GM21576 (cell line): ENCODE data around the gene FAM131A.

Source experiments
- ATAC-seq: cut with Tn5 transposase; IDR thresholded peaks from one replicate; pipeline ENCODE4 v1.9.1; 2021; ENCODE audit warnings: mild to moderate bottlenecking, moderate library complexity; ENCODE audit not compliant: unreplicated experiment

FAM131A gene

DNA sequence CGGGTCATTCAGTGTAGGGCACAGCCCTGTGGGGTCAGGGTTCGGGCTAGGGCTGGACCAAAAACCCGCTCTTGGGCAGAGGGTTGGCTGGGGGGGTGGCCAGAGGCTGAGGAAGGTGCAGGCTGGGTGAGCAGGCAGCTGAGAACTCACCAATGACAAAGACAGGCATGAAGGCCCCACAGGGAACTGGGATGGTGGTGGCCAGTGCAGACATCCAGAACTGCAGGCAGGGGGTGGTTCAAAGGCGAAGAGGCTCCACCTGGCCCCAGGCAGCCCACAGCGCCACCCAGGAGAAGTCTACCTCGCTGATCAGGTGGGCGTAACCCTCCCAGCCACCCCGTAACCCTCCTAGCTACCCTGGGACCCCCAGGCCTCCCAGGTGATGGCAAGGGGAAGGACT, 17.4 kb downstream of the FAM131A start:
- ATAC-seq, result no peak

DNA sequence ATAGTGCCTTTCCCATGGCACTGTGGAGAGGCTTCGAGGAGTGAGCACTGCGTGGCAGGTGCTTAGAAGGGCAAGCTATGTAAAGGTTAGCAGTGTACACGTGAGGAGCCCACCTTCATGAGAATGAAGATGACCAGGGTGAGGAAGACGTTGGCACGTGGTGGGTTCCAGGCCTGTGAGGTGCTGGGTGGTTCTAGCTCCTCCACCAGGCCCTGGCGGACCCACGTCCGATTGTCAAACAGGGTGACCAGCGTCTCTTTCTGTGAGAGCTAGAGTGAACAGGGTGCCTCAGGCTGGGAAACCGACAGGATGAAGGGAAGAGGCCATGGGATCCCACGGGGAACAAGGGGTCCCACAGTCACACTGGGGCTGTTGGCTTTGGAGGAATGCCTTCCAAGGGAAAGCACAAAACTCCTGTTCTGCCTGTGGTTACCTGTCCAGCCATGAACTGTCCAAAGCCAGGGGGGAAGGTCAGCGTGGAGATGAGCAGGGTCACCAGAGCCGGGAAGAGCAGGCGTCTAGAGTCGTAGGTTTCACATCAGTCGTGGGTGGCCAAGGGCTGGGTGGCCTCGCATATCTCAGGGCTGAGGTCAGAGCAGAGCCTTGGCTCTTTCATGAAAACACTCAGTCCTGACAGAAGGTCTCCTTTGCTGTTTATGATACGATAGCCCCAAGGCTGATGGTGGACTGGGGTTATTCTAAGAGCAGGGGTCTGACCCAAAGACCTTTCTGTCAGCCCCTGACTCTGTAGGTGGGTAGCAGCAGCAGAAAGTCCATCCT, 18.1 kb downstream of the FAM131A start:
- no peak for ATAC-seq

DNA sequence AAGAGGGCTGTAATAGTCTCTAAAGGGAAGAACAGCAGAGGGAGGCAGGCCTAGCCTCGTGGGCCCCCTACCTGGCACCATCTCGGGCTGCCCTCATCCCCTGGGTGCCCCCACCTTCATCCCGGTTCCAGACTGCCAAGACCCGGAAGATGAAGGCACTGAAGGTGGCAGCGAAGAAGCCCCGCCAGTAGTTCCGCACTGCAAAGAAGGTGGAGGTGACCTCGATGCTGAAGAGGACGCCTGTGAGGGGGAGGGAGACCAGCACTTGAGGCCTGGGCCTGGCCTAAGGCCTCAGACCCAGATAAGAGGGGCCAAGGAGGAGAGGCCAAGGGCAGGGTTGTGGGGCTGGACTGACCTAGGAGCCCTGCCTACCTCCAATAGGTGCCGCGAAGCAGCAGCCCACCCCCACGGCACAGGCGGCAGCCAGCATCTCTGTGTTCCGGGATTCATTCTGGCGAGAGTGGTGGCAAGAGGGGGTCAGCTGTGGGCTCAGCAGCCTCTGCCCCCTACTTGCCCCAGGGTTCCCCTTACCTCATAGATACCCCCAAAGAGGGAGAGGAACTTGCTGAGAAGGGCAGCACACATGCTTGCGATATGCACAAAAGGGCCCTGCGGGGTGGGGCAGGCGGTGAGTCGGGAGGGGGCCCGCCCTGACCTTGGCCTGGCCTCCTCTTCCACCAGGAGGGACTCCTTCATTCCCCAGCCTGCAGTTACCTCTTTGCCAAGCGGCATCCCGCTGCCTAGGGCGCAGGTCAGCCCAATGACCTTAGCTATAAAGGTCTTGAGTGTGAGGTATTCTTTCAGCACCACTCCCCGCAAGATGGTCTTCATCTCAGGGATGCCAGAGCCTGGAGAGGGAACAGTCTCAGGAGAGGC, 20.1 kb downstream of the FAM131A start:
- ATAC-seq, result no peak

DNA sequence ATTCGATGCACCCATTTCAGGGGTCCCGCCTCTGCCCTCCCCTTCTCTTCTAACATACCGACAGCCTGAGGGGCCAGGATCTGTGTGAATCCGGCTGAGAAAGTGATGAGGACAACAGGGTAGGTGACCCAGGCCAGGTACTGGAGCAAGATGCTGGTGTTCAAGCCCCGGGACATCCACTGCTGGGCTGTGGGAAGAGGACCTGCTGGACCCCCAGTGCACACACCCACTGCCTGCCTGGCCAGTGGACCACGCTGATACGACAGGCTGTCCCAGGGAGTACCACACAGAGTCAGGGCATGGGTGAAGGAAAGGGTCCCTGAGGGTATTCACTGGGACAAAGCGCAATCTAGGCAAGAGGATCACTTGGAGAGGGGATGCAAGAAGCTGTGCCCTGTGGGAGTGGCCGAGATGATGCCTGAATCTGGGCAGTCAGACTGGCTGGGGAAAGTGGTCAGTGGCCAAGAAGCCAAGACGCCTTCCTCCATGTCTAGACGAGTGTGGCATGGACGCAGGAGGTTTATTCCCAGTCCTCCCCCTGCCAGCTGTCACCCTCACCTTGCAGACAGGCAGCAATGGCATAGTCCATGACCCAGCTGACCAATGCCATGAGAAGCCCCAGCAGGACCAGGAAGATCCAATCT, 20.8 kb downstream of the FAM131A start:
- no peak for ATAC-seq

DNA sequence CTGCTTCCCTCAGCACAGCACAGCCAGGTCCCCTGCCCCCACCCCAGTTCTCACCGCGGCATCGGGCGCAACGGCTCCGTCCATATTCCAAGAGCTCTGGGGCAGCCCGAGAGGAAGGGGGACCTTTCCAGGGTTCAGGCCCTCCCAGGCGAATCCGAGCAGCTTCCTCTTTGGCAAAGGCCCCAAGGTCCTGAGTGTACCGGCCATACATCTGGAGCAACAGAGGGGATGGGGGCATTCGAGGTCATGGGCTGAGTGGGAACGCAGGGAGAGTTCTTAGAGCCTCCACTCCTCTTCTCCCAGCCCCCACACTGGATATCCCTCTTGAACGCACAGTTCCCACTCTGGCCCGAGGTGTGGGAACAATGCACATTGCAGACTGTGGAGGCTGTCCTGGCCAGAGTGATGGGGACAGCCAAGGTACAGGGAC, 21.5 kb downstream of the FAM131A start:
- ATAC-seq, result no peak

DNA sequence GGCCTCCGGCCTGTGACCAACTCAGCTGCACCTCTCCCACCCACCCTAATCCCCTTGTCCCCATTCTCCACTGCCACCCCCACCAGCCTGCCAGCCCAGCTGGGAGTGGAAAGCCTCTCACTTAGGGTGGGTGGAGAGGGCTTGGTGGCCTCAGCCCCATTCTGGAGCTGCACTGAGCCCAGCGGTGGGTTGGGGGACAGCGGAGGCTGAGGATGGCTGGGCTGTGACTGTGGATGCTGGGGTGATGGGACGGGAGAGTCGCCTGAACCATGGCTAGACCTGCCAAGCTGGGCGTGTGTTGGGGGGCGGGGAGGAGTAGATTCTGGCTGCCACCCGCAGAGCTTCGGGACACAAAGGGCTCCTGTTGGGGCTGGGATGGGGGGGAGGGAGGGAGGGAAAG, 22.2 kb downstream of the FAM131A start:
- ATAC-seq, result no peak

DNA sequence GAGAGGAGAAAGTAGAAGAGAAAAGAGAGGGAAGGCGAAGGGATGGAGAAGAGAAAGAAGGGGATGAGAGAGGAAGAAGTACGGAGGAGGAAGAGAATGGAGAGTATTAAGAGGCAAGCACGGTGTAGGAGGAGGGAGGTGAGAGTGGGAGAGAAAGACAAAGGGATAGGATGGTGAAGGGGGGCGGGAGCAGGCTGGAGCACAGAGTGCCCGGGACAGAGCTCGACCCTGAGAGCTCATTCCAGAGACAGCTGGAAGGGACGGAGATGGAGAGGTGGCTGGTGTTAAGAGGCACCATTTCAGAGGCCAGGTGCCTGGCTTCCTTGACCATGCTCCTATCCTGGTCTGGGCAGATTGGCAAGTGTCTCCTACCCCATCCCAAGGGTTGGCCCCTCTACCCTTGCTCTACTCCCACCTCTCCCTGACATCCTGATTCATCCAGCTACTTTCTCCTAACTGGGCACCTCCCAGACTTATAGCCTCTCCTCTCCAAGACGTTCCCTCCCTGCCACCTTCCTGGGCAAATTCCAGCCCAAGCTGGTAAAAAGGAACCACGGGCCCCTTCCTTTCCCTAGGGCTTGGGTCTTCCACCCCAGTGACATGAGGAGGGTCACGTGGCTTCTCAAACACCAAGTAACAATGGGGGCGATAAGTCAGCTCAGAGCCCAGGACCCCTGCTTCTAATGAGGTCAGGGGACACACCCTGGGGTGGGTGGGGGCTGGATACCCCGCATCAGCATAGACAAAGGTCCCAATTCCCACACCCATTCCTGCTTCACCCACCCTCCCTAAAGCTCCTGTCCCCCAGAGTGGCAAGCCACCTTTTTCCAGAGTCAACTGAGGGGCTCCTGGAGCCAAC, 22.9 kb downstream of the FAM131A start:
- ATAC-seq, result no peak

DNA sequence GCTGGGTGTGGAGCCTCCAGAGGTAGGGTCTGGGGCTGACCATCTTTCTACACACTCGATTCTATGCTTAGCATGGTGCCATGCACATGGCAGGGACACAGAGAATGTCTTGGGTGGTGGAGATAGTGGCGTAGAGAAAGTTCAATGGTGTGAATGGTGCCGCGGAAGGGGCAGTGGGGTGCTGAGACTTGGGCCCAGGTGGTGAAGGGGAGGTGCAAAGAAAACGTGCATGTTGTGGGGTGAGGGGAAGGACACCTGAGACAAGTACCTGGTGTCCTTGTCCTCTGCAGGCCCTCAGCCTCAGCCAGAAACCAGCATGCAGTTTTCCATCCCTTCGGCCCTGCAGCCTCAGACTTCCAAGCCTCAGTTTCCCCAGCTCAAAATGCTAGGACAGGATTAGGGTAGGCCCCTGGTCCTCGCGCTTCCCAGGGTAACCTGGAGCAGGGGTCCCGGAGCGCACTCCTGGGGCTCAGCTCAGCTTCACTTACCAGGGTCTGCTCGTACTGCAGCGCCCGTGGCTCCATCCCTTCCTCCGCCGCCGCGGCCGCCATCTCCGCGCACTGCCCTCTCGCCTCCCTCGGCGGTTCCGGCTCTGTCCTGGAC, 23.6 kb downstream of the FAM131A start:
- no peak for ATAC-seq

DNA sequence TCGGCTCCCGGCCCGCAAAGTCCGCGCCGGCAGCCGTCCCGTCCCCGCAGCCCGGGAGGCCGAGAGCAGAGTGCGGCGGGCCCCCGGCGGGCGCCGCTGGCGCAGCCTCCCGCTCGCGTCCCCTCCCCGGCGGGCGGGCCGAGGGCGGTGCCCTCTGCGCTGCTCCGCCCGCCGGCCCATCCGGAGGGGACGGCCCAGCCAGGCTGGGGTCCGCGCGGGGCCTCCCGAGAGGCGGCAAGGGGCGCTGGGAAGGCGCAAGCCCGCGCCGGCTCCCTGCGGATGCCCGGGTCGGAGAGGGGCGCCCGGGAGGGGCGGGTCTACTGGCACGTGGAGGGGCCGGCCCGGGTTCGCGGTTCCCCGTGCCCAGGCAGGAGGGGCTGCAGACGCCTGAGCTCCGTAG, 24.1 kb downstream of the FAM131A start, which contains the start of the genes CLCN2 and POLR2H:
Gene CLCN2, minus strand, starts transcription at position 74 of the 400 bp plus-strand sequence. CDS start 126 bp downstream, outside the sequence.
Gene POLR2H, plus strand, starts transcription at position 179 of the 400 bp plus-strand sequence. CDS start 1,783 bp downstream, outside the sequence.
- peak; percentile 34 for ATAC-seq

DNA sequence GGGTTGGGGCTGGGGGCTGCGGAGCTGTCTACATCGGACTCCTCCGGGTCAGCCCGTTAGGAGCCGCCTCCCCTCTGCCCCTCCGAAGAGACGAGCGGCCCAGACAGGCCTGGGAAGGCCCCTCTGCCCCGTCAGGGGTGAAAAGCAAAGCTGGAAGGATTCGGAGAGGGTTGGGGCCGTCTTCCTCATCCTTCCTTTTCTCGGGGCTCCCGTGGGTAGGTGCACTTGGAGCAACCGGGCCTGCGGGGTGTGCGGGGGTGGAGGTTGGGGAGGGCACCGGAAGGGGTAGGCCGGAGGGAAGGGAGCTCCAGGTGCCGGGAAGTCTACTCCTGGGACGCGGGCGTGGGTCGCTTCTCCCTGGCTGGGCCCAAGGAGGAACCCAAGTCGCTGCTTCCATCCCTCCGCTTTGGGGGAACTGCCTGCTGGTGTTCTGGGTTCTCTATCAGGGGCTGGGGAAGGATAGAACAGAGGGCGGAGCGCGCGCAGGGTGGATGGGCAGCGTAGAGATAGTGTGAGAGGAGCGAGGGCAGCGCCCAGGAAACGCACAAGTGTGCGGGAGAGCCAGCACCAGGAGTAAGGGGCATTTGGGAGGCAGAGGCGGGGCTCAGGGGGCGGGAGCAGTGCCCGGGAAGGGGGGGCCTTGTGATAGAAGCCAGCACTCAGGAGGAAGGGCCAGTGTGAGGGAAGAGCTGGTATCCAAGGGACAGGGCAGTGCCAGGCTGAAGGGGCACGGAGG, 24.7 kb downstream of the FAM131A start:
- no peak for ATAC-seq

DNA sequence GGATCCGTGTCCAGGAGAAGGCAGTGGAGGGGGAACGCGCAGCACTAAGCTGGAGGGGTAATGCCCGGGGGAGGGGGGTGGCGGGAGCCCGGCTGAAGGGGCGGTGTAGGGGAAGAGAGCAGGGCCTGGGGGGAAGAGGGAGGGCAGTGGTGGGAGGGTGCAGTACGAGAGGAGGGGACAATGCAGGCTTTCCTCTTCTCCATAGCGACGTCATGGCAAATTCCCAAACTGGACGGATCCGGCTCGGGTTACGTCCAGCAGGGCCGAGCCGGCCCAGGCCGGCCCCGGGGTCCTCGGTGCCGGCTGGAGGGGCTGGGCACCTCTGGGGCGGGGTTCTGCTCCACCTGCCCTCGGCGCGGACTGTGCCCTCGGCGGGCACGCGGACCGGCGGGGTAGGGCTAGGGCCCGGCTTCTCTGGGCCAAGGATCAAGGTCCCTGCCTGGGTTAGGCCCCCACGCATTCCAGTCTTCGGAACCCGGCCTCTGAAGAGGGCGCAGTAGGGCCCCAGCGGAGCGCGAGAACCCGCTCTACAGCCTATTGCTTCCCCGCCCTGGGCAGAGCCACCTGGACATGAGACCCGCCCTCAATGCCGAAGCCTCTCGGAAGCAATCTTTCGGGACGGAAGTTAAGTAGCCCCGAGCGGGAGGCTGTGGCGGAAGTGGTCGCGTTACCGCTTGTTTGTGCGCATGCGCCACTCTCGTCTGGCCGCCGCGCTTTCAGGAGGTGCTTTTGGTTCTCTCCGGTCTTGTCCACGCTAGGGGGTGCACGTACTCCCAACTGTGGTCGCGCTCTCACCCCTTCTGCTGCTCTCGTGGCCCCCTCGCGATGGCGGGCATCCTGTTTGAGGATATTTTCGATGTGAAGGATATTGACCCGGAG, 25.5 kb downstream of the FAM131A start:
- peak; percentile 89 for ATAC-seq

DNA sequence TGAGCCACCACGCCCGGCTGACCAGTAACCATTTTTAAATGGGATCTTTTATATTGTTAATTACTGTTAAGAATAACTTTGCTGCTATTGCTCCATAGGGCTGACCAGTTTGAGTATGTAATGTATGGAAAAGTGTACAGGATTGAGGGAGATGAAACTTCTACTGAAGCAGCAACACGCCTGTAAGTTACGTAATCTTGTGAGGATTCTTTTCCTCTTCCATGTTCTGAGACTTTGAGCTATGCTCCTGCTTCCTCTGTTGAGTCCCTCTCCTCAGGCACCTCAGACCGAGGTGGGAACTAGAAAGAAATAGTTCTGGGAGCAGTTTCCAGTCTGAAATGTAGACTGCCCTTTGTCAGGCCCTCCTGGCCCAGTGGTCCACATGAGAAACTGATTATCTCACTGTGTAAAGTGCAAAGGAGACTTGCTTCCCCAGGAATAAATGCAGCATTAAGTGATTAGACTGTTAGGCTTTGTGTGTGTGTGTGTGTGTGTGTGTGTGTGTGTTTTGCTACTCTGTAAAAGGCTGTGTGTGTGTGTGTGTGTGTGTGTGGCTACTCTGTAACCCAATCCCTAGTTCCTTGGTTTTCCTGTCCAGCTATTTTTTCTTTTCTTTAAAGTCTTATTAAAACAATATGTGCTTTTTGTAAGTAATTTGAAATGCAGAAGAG, 29.4 kb downstream of the FAM131A start:
- no peak for ATAC-seq

DNA sequence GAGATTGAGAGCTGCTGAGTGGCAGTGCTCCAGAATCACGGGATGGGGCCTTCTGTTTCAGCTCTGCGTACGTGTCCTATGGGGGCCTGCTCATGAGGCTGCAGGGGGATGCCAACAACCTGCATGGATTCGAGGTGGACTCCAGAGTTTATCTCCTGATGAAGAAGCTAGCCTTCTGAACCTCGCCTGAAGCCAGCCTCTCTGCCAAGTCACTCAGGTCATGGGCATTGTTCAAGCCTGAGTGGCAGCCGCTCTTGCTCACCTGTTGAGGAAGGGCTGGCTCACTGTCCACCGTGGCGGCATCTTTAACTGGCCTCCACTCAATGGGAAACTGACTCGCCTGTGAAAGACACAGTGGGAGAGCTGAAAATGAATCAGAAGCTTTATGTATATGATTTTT, 30.7 kb downstream of the FAM131A start:
- ATAC-seq, result no peak

DNA sequence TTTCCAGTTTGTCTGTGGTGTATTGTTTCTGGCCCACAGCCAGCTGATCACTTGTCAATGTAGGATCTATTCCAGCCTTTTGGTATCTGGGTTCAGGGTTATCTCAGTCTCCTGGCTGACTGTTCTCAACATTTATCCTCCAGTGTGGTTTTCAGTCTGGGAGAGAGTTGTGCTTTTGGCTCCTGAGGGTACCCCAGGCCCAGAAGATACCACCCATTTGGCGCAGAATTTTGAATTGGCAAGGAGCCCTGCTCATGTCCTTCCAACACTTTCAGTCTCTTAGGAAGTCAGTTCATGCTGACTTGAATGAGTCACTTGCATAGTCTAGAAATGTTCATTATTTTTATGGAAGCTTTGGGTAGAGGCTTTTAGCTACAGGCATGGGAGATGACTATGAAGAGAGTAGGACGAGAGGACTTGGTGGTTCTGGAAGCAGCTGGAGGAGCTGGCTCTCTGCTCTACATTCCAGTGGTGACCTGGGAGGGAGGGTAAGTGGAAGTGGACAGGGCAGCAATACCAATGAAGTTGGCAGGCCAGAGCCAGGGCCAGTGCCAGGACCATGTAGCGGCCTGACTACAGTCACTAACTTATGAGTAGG, 31.3 kb downstream of the FAM131A start:
- ATAC-seq, result no peak

DNA sequence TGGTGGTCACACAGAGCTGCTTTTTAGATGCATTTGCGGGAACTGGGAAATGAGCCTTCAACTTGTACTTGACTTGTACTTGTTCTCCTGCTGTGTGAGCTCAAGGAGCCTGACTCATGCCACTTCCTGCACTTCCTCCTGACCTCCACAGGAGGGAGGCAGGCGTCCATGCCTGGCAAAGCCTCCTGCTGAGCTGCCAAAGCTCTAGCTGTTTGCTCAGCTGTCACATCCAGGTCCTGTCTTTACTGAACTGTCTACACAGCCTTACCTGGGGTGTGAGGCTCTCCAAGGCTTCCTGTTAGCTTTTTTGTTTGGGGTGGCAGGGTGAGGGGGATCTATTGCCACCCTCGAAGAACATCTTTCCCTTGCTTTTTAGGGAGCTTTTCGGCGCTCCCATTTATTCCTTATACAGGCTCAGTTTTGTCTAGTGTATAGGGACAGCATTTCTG, 34.2 kb downstream of the FAM131A start:
- peak; percentile 79 for ATAC-seq

DNA sequence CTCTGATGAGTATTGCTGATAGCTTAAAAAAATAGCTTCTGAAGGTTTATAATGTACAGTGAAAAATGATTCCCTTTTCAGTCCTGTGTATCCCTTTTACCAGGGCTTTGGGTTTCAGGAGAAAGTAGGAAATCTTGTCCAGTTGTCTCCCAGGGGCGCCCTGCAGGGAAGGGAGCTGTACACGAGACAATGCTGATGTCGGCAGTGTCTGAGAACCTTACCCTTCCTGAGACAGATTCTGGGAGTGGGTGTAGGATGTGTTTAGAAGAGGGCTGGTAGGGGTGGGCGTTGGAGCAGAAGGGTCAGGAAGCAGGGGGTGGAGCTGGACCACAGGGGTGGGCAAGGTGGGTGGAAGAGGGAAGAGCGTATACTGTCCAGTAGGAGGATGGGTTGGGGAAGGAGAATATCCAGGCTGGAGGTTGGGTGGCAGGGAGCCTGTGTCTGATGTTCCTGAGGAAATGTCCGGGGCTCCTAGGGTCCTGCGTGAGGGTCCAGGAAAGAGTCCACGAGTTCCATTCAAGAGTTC, 35.0 kb downstream of the FAM131A start:
- ATAC-seq, result no peak

DNA sequence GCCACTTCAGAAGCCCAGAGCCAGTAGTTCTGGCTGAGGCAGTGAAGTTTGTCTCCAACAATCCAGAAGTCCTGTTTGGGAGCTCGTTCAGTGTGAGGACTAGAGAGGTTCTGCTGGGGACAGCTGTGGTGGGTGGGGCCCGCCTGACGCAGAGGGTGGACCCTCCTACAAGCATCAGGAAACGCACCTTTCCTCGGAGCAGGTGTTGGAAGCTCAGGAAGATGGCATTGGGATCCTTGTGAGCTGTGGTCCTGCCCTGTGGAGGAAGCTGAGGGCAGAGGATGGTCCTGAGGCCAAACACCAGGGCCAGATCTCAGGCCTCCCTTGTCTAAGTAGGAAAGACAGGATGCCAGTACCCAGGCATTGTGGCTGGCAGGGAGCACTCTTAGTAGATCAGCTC, 35.5 kb downstream of the FAM131A start:
- no peak for ATAC-seq
